GM13977 (cell line): ENCODE measurements around the gene KLRF1.

ENCODE experiments used
- DNase-seq: peaks from one replicate; pipeline ENCODE4 v3.0.0; 2012; ENCODE audit warnings: low spot score
- CTCF ChIP-seq: IDR thresholded peaks from 2 replicates; pipeline ENCODE4 v1.5.1; 2012; ENCODE audit warnings: mild to moderate bottlenecking, control low read depth; ENCODE audit not compliant: insufficient read depth; ENCODE audit errors: extremely low read depth, missing control alignments
- in situ Hi-C: fragments of 300-500 bp; cut with MboI; formaldehyde crosslinking; loops from one replicate; pipeline ENCODE4 v1.12.0; 2022; ENCODE audit warnings: low sequenced_read_pairs, low pct_unique_long_range_greater_than_20kb, mixed read lengths, inconsistent platforms; ENCODE audit not compliant: unreplicated experiment

Gene KLRF1

DNA sequence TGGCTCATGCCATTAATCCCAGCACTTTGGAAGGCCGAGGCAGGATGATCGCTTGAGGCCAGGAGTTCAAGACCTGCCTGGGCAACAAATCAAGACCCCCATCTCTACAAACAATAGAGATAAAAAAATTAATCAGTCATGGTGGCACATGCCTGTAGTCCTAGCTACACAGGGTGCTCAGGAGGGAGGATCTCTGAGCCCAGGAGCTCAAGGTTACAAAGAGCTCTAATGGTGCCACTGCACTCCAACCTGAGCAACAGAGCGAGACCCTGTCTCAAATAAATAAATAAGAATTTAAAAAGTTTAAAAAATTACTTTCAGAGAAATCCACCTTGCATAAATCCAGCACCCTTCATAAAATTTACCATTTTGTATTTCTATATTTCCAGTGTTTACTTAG lies 2.2 kb downstream of the KLRF1 start:
- in situ Hi-C loops, result no loop called here
- TF ChIP-seq CTCF, result no peak
- no peak for DNase-seq

DNA sequence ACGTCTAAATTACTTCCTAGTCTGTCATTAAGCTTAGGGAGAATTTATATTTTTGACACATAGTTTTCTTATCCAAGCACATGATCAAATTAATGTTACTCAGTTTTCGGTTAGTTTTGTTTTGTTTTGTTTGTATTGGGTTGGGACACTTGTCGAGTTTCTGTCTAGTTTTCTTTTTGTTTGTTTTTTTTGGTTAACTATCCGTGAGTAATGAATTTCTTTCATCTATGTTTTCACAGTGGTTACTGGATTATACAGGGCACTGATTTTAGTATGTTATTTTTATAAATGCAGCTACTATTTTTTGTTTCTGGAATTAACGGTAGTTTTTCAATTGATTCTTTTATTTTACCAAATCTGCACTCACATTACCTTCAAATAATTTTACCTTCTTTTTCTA lies 2.7 kb downstream of the KLRF1 start:
- no peak for TF ChIP-seq CTCF
- in situ Hi-C loops, result no loop called here
- DNase-seq, result no peak

DNA sequence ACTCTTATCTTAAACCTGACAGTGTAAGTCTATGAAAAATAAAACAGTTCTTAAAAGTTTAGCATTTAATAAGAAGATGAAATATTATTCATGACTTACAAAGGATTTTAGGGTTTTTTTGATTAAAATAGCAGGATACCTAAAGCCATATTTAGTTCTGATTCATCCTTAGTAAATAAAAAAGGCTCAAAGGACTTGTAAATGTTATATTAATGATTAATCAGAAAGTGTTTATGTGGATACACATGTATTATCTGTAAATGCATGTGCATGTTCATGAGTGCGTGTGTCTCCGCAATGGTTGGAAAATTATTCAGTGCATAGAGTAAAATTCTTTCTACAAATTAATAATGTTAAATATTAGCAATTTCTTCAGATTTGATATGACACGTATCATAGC lies 4.4 kb downstream of the KLRF1 start:
- in situ Hi-C loops, result no loop called here
- no peak for DNase-seq
- no peak for TF ChIP-seq CTCF

DNA sequence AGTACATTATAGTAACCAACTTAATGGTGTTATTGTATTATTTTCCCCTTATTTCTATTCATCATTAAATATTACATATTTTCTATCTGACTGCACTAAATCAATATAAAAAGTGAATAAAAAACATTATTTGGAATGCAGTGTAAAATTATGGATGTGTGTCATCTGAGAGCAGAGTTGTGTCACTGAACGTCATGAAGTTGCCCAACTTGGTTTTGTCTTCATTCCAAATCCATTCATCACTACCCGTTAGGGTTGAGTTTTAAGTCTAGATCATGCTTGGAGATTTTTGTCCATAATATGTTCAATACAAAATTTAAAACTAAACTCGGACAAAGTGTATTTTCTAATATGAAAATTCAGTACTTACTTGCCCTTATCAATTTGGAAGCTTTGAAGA lies 16.1 kb downstream of the KLRF1 start:
- no peak for TF ChIP-seq CTCF
- in situ Hi-C loops, result no loop called here
- DNase-seq, result no peak

- in situ Hi-C loops, result no loop called here
- no peak for TF ChIP-seq CTCF
These were observed 21.6 kb downstream of the KLRF1 start for GRCh38 chr12:9848899-9849298.

GRCh38 chr12:9851050-9851449 lies 23.8 kb downstream of the KLRF1 start:
- DNase-seq, result no peak
- no peak for TF ChIP-seq CTCF
- in situ Hi-C loops, result no loop called here

More at GRCh38 chr12:9848899-9849298, 21.6 kb downstream of the KLRF1 start:
- no peak for DNase-seq

GRCh38 chr12:9851927-9852326 lies 24.6 kb downstream of the KLRF1 start:
- TF ChIP-seq CTCF, result no peak
- in situ Hi-C loops, result no loop called here
- no peak for DNase-seq
